HG03520 (cell line): ENCODE measurements around the gene MRTFA.
"Not testable (repeated sequence)": the region's sequence is repeated elsewhere in the genome, so short reads cannot be mapped to it uniquely, and the experiment has no call there.

Source experiments
- ATAC-seq: cut with Tn5 transposase; IDR thresholded peaks from one replicate; pipeline ENCODE4 v1.9.1; 2021; ENCODE audit warnings: mild to moderate bottlenecking, moderate library complexity; ENCODE audit not compliant: unreplicated experiment

The MRTFA gene

DNA sequence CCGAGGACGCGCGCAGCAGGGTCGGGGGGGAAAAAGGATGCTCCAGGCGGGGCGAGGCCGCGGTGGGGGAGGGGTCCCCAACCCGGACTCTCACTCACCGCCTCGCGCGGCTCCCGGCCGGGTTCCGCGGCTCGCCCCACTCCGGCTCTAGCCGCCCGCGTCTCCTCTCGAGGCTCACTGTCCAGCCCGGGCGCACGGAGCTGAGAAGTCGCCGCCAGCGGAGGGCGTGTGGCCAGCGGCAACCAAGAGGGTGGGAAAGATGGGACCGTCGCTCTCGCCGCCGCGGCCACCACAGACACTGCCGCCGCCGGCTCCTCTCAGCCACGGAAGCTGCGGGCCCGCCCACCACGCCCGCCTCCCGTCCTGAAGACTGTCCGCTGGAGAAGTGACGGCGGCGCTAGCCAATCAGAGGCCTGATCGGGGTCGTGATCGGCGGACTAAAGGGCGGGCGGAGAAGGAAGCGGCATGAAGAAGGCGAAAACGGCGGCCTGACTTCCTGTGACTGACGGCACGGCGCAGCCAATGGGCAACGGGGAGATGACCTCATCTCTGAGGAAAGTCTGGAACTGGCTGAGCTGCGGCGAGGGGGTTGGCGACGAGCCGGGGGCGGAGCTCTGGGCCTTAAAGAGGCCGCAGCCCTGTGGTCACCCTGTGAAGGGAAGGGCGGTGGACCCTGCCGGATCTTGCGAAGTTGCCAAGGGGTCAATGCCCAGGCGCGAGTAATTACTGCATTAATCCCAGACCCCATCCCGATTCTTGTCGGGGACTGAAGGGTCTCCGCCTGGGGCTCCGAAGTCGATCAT, at the start of gene MRTFA:
MRTFA (minus strand) TSS at position 340 of the 803 bp plus-strand sequence.
- ATAC-seq, result peak; percentile 83

DNA sequence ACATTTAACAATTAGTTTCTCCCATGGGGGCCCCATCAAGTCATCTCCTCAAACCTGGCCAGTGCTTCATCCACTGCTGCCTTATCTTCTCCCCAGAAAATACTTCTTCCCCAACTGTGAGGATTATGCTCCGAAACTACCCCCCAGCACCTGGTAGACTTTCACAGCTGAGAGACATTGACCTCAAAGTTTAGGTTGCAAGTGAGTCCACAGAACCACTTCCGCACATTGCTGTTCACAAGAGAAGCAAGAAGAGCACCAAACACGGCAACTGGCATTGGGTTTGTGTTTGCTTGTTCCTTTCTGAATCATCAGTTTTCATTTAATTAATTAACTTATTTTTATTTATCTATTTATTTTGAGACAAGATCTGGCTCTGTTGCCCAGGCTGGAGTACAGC, 48.9 kb upstream of the MRTFA start:
- ATAC-seq, result no peak

DNA sequence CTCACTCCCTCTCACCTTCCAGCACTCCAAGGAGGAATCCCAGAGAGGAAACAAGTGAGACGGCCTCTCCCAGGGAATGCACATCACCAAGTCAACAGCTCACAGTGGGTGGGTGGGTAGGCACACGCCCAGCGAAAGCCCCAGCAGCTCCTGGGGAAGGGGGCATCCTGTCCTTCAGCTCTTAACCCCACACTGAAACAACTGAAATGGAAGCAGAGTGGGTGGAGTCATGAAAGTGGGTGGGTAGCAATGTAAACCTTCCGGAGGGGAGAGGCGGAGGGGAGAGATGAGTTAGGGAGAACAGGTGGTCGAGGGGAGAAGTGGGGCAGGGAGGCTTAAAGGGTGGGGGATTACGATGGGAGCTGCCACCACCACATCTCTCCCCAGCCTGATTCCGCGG, 48.2 kb upstream of the MRTFA start:
- ATAC-seq, result no peak

GRCh38 chr22:40681451-40681850, 44.9 kb upstream of the MRTFA start:
- no peak for ATAC-seq

GRCh38 chr22:40680819-40681183, 44.3 kb upstream of the MRTFA start:
- no peak for ATAC-seq

DNA sequence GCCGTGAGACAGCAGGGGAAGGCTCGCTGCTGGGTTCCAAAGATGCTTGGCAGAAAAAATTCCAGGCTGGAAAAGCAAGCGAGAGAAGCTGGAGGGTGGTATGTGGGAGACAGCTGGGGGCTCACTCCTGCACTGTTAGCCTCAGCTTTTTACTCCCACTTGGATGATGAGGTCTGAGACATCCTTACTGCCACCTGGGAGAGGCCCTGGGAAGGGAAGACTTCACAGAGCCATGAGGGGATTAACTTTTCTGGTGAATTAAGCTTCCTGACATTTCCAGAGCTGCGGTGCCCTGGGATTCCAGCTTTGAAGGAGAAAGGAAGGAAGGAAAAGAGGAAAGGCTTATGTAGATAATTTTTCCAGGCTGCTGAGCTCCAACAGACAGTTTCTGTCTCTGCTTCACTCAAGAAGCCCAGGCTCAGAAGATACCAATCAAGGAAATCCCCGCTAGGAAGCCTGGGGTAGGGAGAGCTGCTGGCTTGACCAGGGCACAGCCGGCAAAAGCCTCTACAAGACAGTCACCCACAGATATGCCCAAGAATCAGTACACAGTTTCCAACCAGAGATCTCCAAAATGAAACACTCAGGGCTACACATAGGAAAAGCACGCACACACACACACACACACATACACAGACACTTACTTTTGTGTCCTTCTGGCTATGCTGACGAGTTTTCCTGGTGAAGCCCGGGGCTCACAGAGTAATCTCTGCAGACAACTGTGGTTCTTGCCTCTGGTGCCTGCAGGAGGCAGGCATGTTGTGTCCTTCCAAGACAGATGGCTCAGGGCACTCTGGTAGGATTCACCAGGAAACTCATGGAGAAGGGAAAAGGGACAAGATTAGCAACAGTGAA, 43.7 kb upstream of the MRTFA start:
- ATAC-seq, result no peak

GRCh38 chr22:40679249-40679963, 42.9 kb upstream of the MRTFA start, which contains the start of gene MCHR1:
Gene MCHR1, plus strand, starts transcription at chr22:40679484. Its CDS starts 169 bp downstream, at chr22:40679653.
- ATAC-seq, result no peak

- no peak for ATAC-seq
These were observed 42.2 kb upstream of the MRTFA start for GRCh38 chr22:40678493-40679248.

DNA sequence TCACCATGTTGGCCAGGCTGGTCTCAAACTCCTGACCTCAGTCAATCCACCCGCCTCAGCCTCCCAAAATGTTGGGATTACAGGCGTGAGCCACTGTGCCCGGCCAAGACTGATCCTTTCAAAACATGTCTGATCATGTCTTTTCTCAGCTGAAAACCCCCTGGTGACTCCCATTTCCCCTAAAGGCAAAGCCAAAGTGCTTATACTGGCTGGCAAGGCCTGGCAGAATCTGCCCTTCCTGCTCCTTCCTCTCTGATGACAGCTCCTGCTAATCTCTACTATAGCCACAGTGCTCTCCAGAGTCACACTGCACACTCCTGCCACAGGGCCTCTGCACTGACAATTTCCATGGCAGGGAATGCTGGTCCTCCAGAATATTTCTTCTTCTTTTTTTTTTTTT, 40.1 kb upstream of the MRTFA start:
- no peak for ATAC-seq

GRCh38 chr22:40676166-40676565, 39.6 kb upstream of the MRTFA start:
- not testable (repeated sequence) for ATAC-seq

- no peak for ATAC-seq
These were observed 37.8 kb upstream of the MRTFA start for GRCh38 chr22:40674274-40674673.

GRCh38 chr22:40673017-40673416, 36.5 kb upstream of the MRTFA start:
- no peak for ATAC-seq

GRCh38 chr22:40671796-40672360, 35.4 kb upstream of the MRTFA start:
- ATAC-seq, result no peak

- ATAC-seq, result no peak
These were observed 34.9 kb upstream of the MRTFA start for GRCh38 chr22:40671369-40671768.

DNA sequence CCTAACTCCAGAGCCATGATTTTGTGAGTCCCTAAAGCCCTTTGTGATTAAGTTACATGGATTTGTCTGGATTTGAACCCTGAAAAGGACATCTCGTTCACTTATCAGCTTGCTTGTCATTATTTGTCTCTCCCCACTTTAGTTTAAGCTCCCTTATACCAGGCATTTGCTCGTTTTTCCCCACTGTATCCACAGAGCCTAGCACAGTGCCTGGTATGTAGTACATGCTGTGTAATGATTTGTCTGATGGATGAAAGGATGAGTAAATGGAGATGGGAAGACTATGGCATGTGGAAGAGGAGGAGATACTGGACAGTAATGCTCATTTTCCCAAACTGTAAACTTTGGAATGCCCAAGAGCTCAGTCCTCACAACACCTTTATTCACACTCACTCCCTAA, 33.5 kb upstream of the MRTFA start:
- no peak for ATAC-seq

- no peak for ATAC-seq
These were observed 32.3 kb upstream of the MRTFA start for GRCh38 chr22:40668611-40669411.

DNA sequence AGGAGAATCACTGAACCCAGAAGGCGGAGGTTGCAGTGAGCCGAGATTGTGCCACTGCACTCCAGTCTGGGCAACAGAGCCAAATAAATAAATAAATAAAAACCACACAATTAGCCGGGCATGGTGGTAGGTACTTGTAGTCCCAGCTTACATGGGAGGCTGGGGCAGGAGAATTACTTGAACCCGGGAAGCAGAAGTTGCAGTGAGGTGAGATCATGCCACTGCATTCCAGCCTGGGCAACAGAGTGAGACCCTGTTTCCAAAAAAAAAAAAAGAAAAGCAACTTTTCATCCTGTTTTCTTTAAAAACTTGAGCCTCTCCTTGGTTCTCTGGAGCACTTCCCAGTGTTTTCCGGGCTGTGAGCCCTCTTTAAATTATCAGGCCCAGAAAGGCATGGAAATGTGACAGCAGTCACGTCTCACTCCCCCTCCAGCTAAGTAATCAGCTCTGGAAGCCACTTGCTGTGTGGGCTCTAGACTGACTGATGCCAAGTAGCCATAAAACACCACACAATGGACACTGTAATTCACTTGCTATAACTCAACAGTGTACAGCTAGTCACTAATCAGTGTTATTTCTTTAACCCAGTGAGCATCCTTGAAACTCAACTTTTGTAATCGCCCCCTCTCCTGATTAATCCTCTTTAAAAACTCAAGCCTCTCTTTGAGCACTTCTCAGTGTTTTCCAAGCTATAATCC, 29.8 kb upstream of the MRTFA start:
- no peak for ATAC-seq

DNA sequence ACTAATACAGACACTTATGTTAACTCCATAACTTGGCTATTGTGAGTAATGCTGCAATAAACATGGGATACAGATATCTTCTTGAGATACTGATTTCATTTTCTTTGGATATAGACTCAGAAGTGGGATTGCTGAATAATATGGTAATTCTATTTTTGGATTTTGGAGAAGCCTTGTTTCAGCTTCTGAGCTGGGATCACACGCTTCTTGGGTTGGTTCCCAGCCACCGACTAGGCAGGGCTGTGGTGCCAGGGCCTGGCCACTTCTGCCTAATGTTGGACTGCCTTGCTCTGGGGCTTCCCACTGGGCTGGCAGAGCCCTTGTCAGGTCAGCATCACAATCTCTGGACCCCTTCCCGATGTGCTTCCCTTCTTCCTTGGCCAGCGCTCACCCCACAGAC, 28.8 kb upstream of the MRTFA start:
- ATAC-seq, result no peak

GRCh38 chr22:40661671-40662070, 25.2 kb upstream of the MRTFA start:
- no peak for ATAC-seq
